ENCODE measurements around the gene TDRD9.

TDRD9 gene

DNA sequence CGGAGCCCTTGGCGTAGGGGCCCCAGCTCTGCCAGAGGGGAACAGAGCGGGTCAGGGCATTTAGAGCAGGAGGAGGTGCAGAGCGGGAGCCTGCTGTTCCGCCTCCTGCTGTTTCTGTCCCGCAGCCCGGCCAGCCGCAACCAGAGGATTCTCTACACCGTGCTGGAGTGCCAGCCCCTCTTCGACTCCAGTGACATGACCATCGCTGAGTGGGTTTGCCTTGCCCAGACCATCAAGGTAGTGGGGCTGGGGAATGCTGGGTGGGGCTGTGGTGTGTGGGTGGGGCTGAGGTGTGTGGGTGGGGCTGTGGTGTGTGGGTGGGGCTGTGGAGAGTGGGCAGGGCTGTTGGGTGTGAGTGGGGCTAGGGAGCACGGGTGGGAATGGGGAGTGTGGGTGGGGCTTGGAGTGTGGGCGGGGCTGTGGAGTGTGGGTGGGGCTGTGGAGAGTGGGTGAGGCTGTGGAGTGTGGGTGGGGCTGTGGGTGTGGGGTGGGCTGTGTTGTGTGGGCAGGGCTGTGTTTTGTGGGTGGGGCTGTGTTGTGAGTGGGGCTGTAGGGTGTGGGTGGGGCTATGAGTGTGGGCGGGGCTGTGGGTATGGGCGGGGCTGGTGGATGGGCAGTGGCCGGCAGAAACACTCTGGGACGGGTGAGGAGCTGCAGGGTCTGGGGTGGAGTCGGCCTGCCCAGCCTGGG, 165.3 kb downstream of the TDRD9 start:
- no peak for DNase-seq

DNA sequence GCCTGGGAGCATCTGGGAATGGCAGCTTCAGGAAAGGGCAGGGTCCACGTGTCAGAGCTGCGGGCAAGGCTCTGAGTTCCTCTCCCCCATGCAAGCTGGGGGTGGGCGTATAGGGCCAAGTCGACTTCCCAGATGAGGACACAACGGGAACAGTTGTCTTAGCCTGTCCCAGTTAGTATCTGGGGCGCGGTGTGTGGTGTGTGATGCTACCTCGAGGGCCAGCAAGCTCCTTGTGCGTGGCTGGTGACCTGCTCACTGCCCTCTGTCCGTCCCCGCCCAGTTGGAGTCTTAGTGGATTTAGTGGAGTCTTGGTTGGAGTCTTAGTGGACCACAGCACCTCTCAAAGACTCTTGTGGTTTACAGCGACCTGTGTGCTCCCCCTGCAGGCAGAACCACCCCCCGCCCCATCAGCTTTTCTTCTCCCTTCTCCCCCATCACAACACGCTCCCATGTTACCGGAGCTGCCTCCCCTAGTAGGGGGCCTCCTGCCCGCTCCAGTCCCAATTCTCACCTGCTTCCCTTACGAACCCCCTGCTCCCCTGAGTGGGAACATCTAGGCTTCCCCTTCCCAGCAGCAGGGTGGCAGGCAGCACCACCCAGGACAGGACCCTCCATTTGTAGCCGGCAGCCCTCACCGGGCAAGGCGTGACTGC, 165.9 kb downstream of the TDRD9 start:
- DNase-seq: no peak

DNA sequence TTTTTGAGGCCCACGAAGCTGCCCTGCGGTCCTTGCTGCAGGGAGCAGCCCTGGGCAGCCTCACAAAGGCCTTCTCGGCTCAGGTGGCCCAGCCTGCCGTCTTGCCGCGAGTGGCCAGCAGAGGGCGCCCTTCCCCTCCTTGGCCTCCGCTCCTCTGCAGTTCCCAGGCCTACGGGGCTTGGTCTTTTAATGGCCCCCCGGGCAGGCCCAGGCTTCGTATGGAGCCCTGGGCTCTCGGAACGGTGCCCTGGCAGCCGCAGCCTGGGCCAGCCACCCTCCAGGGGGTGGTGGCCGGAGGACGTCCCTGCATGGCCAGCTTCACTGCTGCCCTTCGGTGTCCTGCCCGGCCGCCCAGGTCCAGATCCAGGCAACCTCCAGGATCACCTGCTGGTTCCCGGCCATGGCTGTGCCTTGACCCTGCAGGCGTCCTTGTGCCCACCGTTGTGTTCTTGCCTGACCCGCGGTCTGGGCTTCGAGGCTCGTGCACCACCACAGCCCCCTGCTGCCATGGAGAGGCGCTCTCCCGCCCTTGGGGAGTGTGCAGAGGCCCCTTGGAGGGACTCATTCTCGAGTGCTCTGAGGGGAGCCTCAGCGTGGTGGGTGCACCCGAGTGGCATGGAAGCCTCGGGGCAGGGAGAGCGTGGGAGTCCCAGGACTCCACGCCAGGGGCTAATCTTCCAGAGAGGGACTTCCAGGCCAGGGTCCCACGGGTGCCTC, 166.6 kb downstream of the TDRD9 start:
- no peak for DNase-seq

DNA sequence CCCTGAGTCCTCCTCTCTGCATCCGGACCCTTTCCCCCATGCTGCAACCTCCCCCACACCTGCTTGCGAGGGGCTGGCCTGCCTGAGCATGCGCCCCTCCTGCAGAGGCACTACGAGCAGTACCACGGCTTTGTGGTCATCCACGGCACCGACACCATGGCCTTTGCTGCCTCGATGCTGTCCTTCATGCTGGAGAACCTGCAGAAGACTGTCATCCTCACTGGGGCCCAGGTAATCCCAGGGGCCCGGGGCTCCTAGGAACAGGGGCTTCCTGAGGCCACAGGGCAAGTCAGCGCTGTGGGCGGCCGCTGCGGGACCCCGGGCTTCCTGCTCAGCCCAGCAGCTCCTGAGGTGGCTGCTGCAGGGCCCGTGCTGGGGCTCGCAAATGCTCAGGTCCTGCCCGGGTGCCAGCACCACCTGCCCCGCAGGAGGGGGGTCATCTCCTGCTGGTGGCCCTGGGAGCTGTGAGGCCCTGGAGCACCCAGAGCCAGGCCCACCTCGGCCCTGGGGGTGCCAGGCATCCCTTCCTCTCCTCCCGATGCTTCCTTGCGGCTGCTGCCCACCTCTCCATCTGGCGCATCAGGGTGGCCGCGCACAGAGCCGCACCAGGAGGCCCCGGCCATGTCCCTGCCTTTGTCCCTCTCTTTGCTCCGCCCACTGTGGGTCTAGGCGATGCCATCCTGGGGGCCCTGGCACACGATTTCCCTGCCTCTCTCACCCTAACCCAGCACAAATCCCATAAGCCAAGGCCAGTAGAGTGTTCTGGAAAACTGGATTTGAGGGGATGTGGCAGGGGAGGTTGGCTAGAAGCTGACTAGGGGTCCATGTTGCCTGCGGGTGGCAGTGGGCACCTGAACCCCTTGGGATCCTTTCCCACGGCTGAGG, 167.4 kb downstream of the TDRD9 start:
- no peak for DNase-seq

DNA sequence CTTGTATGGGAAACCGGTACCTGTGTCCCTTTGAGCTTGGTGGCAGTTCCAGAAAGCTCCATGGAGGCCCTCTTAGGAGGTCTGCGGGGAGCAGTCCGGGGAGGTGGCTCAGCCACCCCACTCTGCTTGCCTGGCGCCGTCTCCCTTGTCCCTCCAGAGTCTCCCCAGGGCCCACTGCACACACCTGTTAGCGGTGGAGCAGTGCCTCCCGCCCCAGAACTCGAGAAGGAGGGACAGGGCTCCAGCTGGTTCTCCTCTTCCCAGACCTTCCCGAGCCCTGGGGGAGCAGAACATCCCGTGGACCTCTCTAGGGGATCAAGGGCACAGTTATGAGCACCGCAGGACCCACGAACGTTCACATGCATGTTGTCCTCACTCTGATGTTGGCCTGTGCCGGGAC, 168.1 kb downstream of the TDRD9 start:
- DNase-seq: no peak

DNA sequence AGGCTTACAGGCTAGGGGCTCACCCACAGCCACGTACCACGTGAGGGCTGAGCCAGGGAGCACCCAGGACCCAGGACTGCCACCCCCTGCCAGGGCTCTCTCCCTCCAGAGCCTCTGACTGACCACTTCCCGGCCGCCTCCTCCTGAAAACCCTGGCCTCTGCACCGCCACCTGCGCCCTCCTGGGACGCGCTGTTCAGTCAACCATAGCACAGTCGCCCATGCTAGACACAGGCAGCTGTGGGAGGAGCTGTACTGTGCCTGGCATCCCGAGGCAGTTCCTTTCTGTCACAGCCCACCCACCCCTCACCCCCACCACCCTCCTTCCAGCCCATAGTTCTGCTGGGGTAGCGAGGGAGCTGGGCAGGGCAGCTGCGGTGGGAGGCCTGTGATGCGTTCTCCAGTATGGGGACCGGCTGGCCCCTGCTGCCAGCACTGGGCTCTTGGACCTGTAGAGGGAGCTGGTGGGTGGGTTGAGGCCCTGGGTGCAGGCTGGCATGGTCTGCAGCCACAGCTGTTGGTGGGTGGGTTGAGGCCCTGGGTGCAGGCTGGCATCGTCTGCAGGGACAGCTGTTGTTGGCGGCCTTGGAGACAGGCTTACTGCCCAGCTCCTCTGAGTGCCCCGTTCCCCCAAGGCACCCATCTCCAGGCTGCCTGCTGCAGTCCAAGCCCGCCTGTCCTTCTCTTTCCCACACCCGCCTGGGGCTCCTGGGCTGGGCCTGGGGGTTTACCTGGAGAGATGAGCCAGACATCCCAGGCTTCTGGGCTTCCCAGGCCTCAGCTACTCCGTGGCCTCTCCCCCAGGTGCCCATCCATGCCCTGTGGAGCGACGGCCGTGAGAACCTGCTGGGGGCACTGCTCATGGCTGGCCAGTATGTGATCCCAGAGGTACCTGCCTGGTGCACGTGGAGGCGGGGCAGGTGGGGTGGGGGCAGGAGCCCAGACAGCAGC, 168.8 kb downstream of the TDRD9 start:
- no peak for DNase-seq

DNA sequence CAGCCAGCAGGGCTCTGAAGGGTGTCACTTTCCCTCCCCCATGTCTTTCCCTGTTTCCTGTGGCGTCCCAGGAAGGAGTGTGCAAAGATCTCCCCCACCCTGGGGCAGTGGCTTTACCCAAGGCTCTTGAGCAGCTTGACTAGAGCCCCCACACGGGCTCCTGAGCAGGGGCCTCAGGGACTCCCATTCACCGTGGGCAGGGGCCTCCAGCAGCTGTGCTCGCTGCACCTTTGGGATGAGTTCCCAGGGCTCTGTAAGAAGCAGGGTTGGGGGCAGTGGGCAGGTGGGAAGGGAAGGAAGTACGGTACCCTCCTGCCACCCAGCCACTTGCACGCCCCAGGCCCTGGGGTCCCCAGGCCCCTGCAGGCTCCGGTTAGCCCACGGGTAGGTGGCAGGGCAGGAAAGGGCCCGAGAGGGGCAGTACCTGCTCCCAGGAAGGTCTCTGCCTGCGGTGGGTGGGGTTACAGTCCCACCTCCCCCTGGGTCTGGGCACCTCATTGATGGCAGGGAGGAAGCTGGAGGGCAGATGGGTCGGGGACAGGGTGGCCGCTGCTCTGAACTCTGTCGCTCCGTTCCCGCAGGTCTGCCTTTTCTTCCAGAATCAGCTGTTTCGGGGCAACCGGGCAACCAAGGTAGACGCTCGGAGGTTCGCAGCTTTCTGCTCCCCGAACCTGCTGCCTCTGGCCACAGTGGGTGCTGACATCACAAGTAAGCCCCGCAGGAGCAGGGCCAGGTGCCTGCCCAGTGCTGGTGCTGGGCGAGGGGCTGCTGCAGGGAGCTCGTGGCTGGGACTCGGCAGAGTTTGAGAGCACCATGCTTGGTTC, 170.2 kb downstream of the TDRD9 start:
- no peak for DNase-seq

DNA sequence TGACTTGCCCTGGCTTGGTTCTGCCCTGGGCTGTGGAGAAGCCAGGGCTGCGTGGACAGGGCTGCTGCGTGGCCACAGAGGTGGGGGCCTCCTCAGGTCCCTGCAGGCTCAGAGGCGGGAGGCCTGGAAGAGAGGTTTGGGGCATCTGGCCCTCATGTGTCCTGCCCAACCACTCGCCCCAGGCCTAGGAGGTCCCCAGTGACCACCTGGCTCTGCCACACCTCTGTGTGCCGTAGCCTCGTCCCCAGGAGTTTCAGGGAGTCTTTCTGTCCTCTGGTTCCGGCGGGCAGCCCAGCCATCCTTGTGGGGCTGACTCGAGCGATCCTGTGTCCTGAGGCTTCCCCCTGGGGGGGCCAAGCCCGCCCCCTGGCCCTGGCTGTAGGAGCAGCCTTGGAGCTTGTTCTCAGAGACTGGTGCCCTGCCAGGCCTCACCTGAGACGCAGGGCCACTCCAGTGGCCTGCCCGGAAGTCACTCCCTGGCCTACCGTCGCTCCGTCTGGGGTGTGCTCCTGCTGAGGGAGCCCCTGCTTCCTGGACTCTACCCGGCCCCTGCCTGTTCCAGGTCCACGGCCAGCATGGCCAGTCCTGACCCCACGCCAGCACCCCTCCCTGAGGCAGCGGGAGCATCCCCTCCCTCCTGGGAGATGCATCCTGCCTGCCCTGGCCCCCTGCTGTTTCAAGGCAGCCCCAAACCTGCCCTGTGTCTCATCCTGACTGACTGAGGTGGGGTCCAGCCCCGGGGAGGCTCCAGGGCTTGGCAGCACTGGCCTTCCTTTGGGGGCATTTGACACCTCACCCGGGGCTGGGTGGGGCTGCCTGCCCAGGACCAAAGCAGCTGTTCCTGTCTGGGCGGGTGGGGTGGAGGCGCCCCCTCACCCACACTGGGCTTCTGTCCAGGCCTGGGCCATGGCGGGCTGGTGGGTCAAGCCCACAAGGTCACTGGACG, 171.1 kb downstream of the TDRD9 start:
- DNase-seq: no peak

DNA sequence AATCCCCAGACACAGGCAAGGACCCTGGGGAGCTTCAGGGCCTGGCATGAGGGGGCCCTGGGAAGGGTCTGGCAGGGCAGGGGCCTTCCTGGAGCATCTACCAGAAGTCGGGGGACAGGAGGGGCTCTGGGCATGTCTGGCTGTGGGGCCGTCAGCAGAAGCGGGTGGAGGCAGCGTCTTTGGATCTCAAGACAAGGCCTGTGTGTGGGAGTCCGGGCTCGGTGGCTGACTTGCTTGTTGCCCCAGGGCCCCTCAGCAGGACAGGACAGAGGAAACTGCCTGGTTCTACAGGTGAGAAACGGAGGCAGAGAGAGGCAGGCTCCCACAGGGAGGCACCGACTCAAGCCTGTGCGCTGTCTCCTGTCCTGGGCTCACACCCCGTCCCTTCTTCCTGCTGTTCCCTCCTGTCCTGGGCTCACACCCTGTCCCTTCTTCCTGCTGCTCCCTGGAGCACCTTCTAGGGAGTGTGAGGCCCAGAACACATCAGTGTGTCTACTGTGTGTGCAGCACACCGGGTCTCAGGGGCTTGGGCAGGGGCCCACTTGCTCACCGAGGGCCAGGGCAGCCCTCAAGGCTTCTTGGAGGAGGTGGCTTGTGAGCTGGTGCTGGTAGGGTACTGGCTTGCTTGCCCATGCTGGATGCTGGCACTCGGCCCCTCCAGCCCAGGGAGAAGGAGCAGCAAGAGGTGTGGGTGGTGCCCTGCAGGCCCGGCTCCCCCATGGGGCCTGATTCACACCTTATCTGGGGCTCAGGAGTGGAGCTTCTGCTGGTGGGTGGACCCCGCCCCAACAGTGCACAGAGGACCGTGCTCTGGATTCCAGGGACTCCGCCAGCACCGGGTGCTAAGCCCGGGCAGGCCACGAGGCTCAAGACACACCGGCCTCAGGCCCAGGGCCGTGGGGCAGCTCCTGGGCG, 172.2 kb downstream of the TDRD9 start:
- no peak for DNase-seq

DNA sequence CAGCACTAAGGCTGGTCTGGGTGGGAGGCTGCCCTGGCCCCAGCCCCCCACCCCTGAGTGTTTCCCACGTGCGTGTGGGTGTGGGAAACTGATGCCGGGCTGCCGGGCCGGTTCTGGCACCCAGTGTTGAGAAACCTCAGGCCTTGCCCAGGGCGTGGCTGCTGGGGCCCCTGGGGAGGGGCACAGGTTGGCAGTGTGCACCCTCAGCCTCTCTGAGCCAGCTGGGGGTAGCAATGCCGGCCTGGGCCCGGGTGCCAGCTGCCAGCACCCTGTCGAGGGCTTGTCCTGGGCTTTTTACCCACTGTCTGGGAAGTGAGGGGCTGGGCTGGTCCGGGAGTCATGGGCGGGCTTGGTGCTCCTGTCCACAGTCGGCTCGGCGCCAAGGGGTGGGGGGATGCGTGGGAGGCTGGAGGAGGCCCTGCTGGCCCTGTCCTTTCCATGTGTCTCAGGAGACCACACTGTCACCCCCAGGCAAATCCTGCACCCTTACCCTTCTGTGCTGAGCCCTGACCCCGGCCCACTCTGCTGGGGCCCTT, 172.9 kb downstream of the TDRD9 start:
- DNase-seq: no peak

DNA sequence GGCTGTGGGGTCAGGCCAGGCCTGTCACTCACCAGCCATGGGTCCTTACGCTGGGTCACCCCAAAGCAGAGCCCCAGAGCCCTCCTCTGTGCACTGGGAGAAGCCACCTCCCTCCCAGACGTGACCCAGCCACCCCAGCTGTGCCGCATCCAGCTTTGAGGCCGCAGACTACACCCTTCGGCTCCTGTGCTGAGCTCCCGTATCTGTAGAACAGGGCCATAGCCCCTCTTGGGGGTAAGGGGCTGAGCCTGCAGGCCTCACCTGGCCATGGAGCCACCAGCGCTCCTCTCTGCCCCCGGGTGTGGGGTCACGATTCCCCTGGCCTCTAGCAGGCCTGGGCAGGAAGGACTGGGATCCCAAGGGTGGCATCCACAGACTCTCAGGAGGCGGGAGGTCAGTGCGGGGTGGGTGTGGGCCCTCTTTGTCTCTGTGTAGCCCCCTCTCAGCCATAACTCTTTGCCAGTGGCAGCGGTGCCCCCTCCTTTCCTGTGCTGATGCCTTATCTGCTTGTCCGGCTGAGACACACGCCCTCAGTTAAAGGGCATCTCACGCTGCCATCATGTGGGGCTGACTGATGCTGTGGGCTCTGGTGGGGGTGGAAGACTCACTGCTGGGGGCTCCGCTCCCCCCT, 173.5 kb downstream of the TDRD9 start:
- no peak for DNase-seq
